Natural killer cell (primary cell): ENCODE measurements around the gene MACF1. TPM values are rescaled to one million over a fixed set of nuclear protein-coding genes. Genes with fewer than 3 reads are reported as not detected.

ENCODE experiments used
- ATAC-seq, 3 donors: fragments of 150-1000 bp in 2 of 3; fragments of 200-7000 bp in 1 of 3; cut with Tn5 transposase; 1 replicate in 1 of 3; 2 replicates in 2 of 3; pipeline ENCODE4 v1.10.0; 2021; ENCODE audit warnings: mild to moderate bottlenecking in 2 of 3, moderate library complexity in 2 of 3
- DNase-seq, 2 donors: peaks; one replicate each; pipeline versions ENCODE4 v3.0.0 to v3.0.0-alpha.2; 2013 to 2021; ENCODE audit warnings: mixed read lengths in 1 of 2
- H3K27ac ChIP-seq: one replicate; pipeline ENCODE4 v1.5.1; 2013; ENCODE audit warnings: mild to moderate bottlenecking, low read length
- H3K27me3 ChIP-seq: one replicate; pipeline ENCODE4 v1.6.1; 2013; ENCODE audit warnings: low read length; ENCODE audit not compliant: control insufficient read depth, insufficient read depth
- H3K36me3 ChIP-seq: one replicate; pipeline ENCODE4 v1.6.1; 2013; ENCODE audit warnings: low read length; ENCODE audit not compliant: control insufficient read depth, insufficient read depth
- H3K4me1 ChIP-seq: one replicate; pipeline ENCODE4 v1.6.1; 2013; ENCODE audit warnings: low read length; ENCODE audit not compliant: control insufficient read depth, insufficient read depth
- H3K4me3 ChIP-seq: one replicate; pipeline ENCODE4 v1.5.1; 2013; ENCODE audit warnings: low read length
- H3K9me3 ChIP-seq: one replicate; pipeline ENCODE4 v1.6.1; 2013; ENCODE audit warnings: low read length; ENCODE audit not compliant: control insufficient read depth, insufficient read depth
- H3K27ac Mint-ChIP-seq, 2 donors: one replicate each; pipeline ENCODE4 v1.8.0; 2022; ENCODE audit warnings: mild to moderate bottlenecking in 2 of 2, mixed read lengths in 2 of 2, moderate library complexity in 1 of 2
- H3K27me3 Mint-ChIP-seq, 2 donors: one replicate each; pipeline ENCODE4 v1.8.0; 2022; ENCODE audit warnings: low read depth in 2 of 2, mixed read lengths in 2 of 2
- H3K36me3 Mint-ChIP-seq: one replicate; pipeline ENCODE4 v1.8.0; 2022; ENCODE audit warnings: mixed read lengths
- H3K4me1 Mint-ChIP-seq, 2 donors: one replicate each; pipeline ENCODE4 v1.8.0; 2022; ENCODE audit warnings: mixed read lengths in 2 of 2
- H3K4me3 Mint-ChIP-seq: one replicate; pipeline ENCODE4 v1.8.0; 2022; ENCODE audit warnings: mild to moderate bottlenecking, moderate library complexity, mixed read lengths
- H3K9me3 Mint-ChIP-seq, 2 donors: one replicate each; pipeline ENCODE4 v1.8.0; 2022; ENCODE audit warnings: mixed read lengths in 2 of 2
- CTCF ChIP-seq: fragments of 200-600 bp; IDR thresholded peaks from one replicate; pipeline ENCODE4 v1.8.0; 2022; ENCODE audit warnings: antibody characterized with exemption
- WGBS: methylation state at CpG from one replicate; pipeline ENCODE4 v1.1.7; 2013; ENCODE audit warnings: missing lambda C conversion rate; ENCODE audit not compliant: insufficient coverage; 5-methylcytosine and 5-hydroxymethylcytosine counted together
- intact Hi-C: fragments of 100-400 bp; cut with micrococcal nuclease; formaldehyde crosslinking; loops from one replicate; pipeline ENCODE4 v1.14.2; 2022
- total RNA-seq, 4 donors: library from RNA; stranded (reverse); fragments of 120-200 nt in 1 of 4; gene quantifications; one replicate each; pipeline versions ENCODE4 v1.2.3 to v1.2.4, GENCODE V29; 2013 to 2022

The MACF1 gene
- total RNA-seq, 3 donors from 2014 or later (not counting 1 experiment from before 2014, with no cell fraction given): 752 to 811 (median 752) TPM

GRCh38 chr1:39469150-39469549 lies 264.7 kb downstream of the MACF1 start:
- TF ChIP-seq CTCF: no peak
- WGBS: 97% methylated on average over 3 of the region's 3 CpGs
- H3K36me3 ChIP-seq: peaks cover 90% of the 10 kb centered on the region
- H3K9me3 ChIP-seq: no peaks in the 10 kb centered on the region
- no peaks in the 10 kb centered on the region for H3K4me1 ChIP-seq
- no peaks in the 10 kb centered on the region for H3K27me3 Mint-ChIP-seq
- H3K36me3 Mint-ChIP-seq: peaks cover 10% of the 10 kb centered on the region
- no peak overlapping the region for H3K4me3 Mint-ChIP-seq
- H3K4me1 Mint-ChIP-seq: peaks cover 0 to 4% of the 10 kb centered on the region in 2 donors
- peak overlapping the region; percentile 9 to 17 for H3K27ac Mint-ChIP-seq
- intact Hi-C loops: no loop called here
- no peak for ATAC-seq
- H3K27ac ChIP-seq: no peak overlapping the region
- DNase-seq: no peak
- no peak overlapping the region for H3K4me3 ChIP-seq
- H3K9me3 Mint-ChIP-seq: no peaks in the 10 kb centered on the region
- H3K27me3 ChIP-seq: no peaks in the 10 kb centered on the region

- H3K36me3 ChIP-seq: peaks cover 86% of the 10 kb centered on the region
- DNase-seq: no peak
- peaks cover 10% of the 10 kb centered on the region for H3K36me3 Mint-ChIP-seq
- ATAC-seq: no peak
- no peaks in the 10 kb centered on the region for H3K27me3 ChIP-seq
- intact Hi-C loops: no loop called here
- no peaks in the 10 kb centered on the region for H3K9me3 ChIP-seq
- H3K4me1 Mint-ChIP-seq: peaks cover 0 to 4% of the 10 kb centered on the region in 2 donors
- no peaks in the 10 kb centered on the region for H3K9me3 Mint-ChIP-seq
- H3K27ac Mint-ChIP-seq: peak overlapping the region in 1 of 2 donors; percentile 17
- TF ChIP-seq CTCF: no peak
- no peaks in the 10 kb centered on the region for H3K27me3 Mint-ChIP-seq
- no peak overlapping the region for H3K27ac ChIP-seq
- no peak overlapping the region for H3K4me3 Mint-ChIP-seq
- no peaks in the 10 kb centered on the region for H3K4me1 ChIP-seq
- H3K4me3 ChIP-seq: no peak overlapping the region
Observed at GRCh38 chr1:39470040-39470439, 265.5 kb downstream of the MACF1 start.

- Mint-ChIP-seq H3K27me3 (no peaks in the 10 kb centered on the region), H3K4me1 (peaks cover 0 to 4% of the 10 kb centered on the region in 2 donors), H3K36me3 (peaks cover 10% of the 10 kb centered on the region), H3K4me3 (no peak overlapping the region), H3K9me3 (no peaks in the 10 kb centered on the region), H3K27ac (peak overlapping the region in 1 of 2 donors; percentile 25)
- DNase-seq (no peak), ATAC-seq (no peak)
- no peak for TF ChIP-seq CTCF
- H3K9me3 ChIP-seq: no peaks in the 10 kb centered on the region
- H3K4me1 ChIP-seq: no peaks in the 10 kb centered on the region
- H3K27me3 ChIP-seq: no peaks in the 10 kb centered on the region
- no peak overlapping the region for H3K27ac ChIP-seq
- H3K36me3 ChIP-seq: peaks cover 71% of the 10 kb centered on the region
- WGBS: 99% methylated on average over 7 of the region's 7 CpGs
- no peak overlapping the region for H3K4me3 ChIP-seq
- intact Hi-C loops: no loop called here
Observed at GRCh38 chr1:39472826-39473225, 268.3 kb downstream of the MACF1 start.

GRCh38 chr1:39473324-39473723 lies 268.8 kb downstream of the MACF1 start:
- Histone ChIP-seq H3K4me1 (no peaks in the 10 kb centered on the region), H3K27ac (no peak overlapping the region), H3K9me3 (no peaks in the 10 kb centered on the region), H3K36me3 (peaks cover 68% of the 10 kb centered on the region), H3K27me3 (no peaks in the 10 kb centered on the region), H3K4me3 (no peak overlapping the region)
- Mint-ChIP-seq H3K9me3 (no peaks in the 10 kb centered on the region), H3K4me3 (no peak overlapping the region), H3K27me3 (no peaks in the 10 kb centered on the region), H3K27ac (peak overlapping the region; percentile 11 to 13), H3K36me3 (peaks cover 10% of the 10 kb centered on the region), H3K4me1 (peaks cover 0 to 4% of the 10 kb centered on the region in 2 donors)
- TF ChIP-seq CTCF: no peak
- 93% methylated on average over 4 of the region's 4 CpGs for WGBS
- ATAC-seq (no peak), DNase-seq (no peak)
- intact Hi-C loops: no loop called here
